GM23338 (cell line): ENCODE data around the gene C1QTNF7. TPM values are rescaled to one million over a fixed set of nuclear protein-coding genes. Genes with fewer than 3 reads are reported as not detected.

Experiments
- ATAC-seq: fragments of 200-7000 bp; cut with Tn5 transposase; 3 replicates; pipeline ENCODE4 v1.9.1; 2020
- DNase-seq: peaks from one replicate; pipeline ENCODE4 v3.0.0-alpha.2; 2015; ENCODE audit warnings: low spot score
- H2AFZ ChIP-seq: fragments of 200-600 bp; sonication (generic); 2 replicates; pipeline ENCODE4 v1.8.0; 2016; ENCODE audit warnings: antibody characterized with exemption, mild to moderate bottlenecking, moderate library complexity
- H3F3A ChIP-seq: fragments of 200-600 bp; sonication (generic); replicated peaks from 2 replicates; pipeline ENCODE4 v1.8.0; 2017; ENCODE audit warnings: antibody characterized with exemption, mixed run types, low read depth
- H3K27ac ChIP-seq: fragments of 200-600 bp; sonication (generic); 2 replicates; pipeline ENCODE4 v1.6.1; 2016; ENCODE audit warnings: low read depth
- H3K27me3 ChIP-seq: fragments of 200-600 bp; sonication (generic); 2 replicates; pipeline ENCODE4 v1.8.0; 2016; ENCODE audit warnings: mild to moderate bottlenecking, mixed run types, moderate library complexity; ENCODE audit not compliant: insufficient read depth
- H3K36me3 ChIP-seq: fragments of 200-600 bp; sonication (generic); 2 replicates; pipeline ENCODE4 v1.8.0; 2016; ENCODE audit warnings: mild to moderate bottlenecking; ENCODE audit not compliant: insufficient read depth
- H3K4me1 ChIP-seq: fragments of 200-600 bp; sonication (generic); 2 replicates; pipeline ENCODE4 v1.8.0; 2016; ENCODE audit warnings: mild to moderate bottlenecking, moderate library complexity; ENCODE audit not compliant: insufficient read depth
- H3K4me2 ChIP-seq: fragments of 200-600 bp; sonication (generic); 2 replicates; pipeline ENCODE4 v1.7.1; 2017; ENCODE audit warnings: mixed run types
- H3K4me3 ChIP-seq: fragments of 200-600 bp; sonication (generic); 2 replicates; pipeline ENCODE4 v1.6.1; 2016; ENCODE audit warnings: mixed run types
- H3K79me2 ChIP-seq: fragments of 200-600 bp; sonication (generic); replicated peaks from 2 replicates; pipeline ENCODE4 v1.8.0; 2017; ENCODE audit warnings: mild to moderate bottlenecking; ENCODE audit not compliant: insufficient read depth
- H3K9me2 ChIP-seq: fragments of 200-600 bp; sonication (generic); 2 replicates; pipeline ENCODE4 v1.8.0; 2017; ENCODE audit not compliant: insufficient read depth
- H4K20me1 ChIP-seq: fragments of 200-600 bp; sonication (generic); replicated peaks from 2 replicates; pipeline ENCODE4 v1.8.0; 2017; ENCODE audit warnings: mild to moderate bottlenecking; ENCODE audit not compliant: insufficient read depth
- H3K27ac Mint-ChIP-seq: 2 replicates; pipeline ENCODE4 v1.8.0; 2020; ENCODE audit warnings: inconsistent platforms, mild to moderate bottlenecking, moderate library complexity, mixed read lengths
- H3K27me3 Mint-ChIP-seq: 3 replicates; pipeline ENCODE4 v1.8.0; 2022; ENCODE audit warnings: low read depth, mild to moderate bottlenecking, moderate library complexity, mixed read lengths, inconsistent platforms; ENCODE audit not compliant: insufficient read depth, poor library complexity
- H3K36me3 Mint-ChIP-seq: 3 replicates; pipeline ENCODE4 v1.8.0; 2021; ENCODE audit warnings: low read depth, mild to moderate bottlenecking, inconsistent platforms, moderate library complexity, mixed read lengths
- H3K4me1 Mint-ChIP-seq: 3 replicates; pipeline ENCODE4 v1.8.0; 2020; ENCODE audit warnings: mild to moderate bottlenecking, inconsistent platforms, mixed read lengths
- H3K4me3 Mint-ChIP-seq: 3 replicates; pipeline ENCODE4 v1.8.0; 2021; ENCODE audit warnings: moderate library complexity, mild to moderate bottlenecking, inconsistent platforms, mixed read lengths
- H3K9me3 Mint-ChIP-seq: 3 replicates; pipeline ENCODE4 v1.8.0; 2020; ENCODE audit warnings: moderate library complexity, mild to moderate bottlenecking, inconsistent platforms, mixed read lengths
- CREB1 ChIP-seq: fragments of 250-450 bp; sonication (Bioruptor Pico); IDR thresholded peaks from 2 replicates; pipeline ENCODE4 v1.5.0; 2020; ENCODE audit warnings: low read depth, mild to moderate bottlenecking, moderate library complexity
- EZH2 ChIP-seq: fragments of 200-600 bp; sonication (generic); IDR thresholded peaks from one replicate; pipeline ENCODE4 v1.8.0; 2017; ENCODE audit warnings: antibody characterized with exemption, mild to moderate bottlenecking, low read depth; ENCODE audit not compliant: unreplicated experiment
- EZH2phosphoT487 ChIP-seq: fragments of 200-600 bp; sonication (generic); IDR thresholded peaks from one replicate; pipeline ENCODE4 v1.8.1; 2018; ENCODE audit warnings: antibody characterized with exemption; ENCODE audit not compliant: unreplicated experiment
- JUNB ChIP-seq: IDR thresholded peaks from one replicate; pipeline ENCODE4 v1.6.1; 2016; ENCODE audit warnings: antibody characterized with exemption; ENCODE audit not compliant: unreplicated experiment
- NANOG ChIP-seq: IDR thresholded peaks from 2 replicates; pipeline ENCODE4 v1.6.1; 2016; ENCODE audit warnings: antibody characterized with exemption, borderline replicate concordance
- POLR2AphosphoS5 ChIP-seq: IDR thresholded peaks from 2 replicates; pipeline ENCODE4 v1.6.1; 2016; ENCODE audit warnings: antibody characterized with exemption, low read depth
- STAT1 ChIP-seq: IDR thresholded peaks from one replicate; pipeline ENCODE4 v1.6.1; 2016; ENCODE audit warnings: antibody characterized with exemption; ENCODE audit not compliant: unreplicated experiment
- ZNF114 ChIP-seq: fragments of 250-450 bp; sonication (Bioruptor Pico); IDR thresholded peaks from 2 replicates; pipeline ENCODE4 v1.5.0; 2020; ENCODE audit warnings: mild to moderate bottlenecking, moderate library complexity
- ZNF331 ChIP-seq: fragments of 250-450 bp; sonication (Bioruptor Pico); IDR thresholded peaks from 2 replicates; pipeline ENCODE4 v1.5.0; 2020; ENCODE audit warnings: low read depth, mild to moderate bottlenecking, moderate library complexity
- polyA plus RNA-seq: library from polyadenylated mRNA; unstranded; fragments of >200 nt; fragmentation: Nextera tagmentation; extraction: Ambion mirVana; gene quantifications from 2 replicates; pipeline ENCODE4 v1.2.1, GENCODE V29; 2016
- total RNA-seq: library from RNA; depleted of rRNA; stranded (reverse); fragments of >200 nt; shearing (Covaris generic); gene quantifications from 2 replicates; pipeline ENCODE4 v1.2.3, GENCODE V29; 2014
- TF ChIP-seq, protein P1 (sequence below): IDR thresholded peaks from one replicate; pipeline ENCODE4 v1.6.1; 2018; ENCODE audit warnings: antibody characterized with exemption; ENCODE audit not compliant: unreplicated experiment
- TF ChIP-seq, protein P2 (sequence below), 2 experiments: fragments of 200-600 bp in 1 of 2; sonication (generic) in 1 of 2; conservative IDR thresholded peaks; 2 replicates each; pipeline versions ENCODE4 v1.5.1 to v1.6.1; 2016 to 2017; ENCODE audit warnings: antibody characterized with exemption in 2 of 2, low read depth in 2 of 2, mild to moderate bottlenecking in 2 of 2, moderate library complexity in 1 of 2
- TF ChIP-seq, protein P3 (sequence below): IDR thresholded peaks from 2 replicates; pipeline ENCODE4 v1.6.1; 2016; ENCODE audit warnings: antibody characterized with exemption

Gene C1QTNF7
- total and polyA plus RNA-seq, 2 experiments from 2014 or later = not detected

DNA sequence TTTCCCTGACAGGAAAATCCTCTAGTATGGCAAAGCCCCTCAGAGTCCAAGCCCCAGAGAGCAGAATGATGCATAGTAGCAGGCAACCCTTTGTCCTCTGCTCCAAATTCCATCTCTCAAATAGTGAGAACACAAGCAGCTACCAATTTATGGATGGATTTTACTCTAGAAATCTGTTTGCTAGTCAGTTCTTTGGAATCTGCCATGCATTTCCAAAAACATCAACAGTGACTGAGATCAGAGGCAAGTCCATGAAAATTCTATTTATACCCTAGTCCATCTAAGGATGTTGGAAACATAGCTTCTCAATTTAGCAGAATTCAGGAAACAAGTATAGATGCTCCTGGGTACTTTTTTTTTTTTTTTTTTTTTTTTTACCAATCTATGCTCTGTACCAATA is 31.9 kb downstream of the C1QTNF7 start (continued):
- TF ChIP-seq, protein P1, sequence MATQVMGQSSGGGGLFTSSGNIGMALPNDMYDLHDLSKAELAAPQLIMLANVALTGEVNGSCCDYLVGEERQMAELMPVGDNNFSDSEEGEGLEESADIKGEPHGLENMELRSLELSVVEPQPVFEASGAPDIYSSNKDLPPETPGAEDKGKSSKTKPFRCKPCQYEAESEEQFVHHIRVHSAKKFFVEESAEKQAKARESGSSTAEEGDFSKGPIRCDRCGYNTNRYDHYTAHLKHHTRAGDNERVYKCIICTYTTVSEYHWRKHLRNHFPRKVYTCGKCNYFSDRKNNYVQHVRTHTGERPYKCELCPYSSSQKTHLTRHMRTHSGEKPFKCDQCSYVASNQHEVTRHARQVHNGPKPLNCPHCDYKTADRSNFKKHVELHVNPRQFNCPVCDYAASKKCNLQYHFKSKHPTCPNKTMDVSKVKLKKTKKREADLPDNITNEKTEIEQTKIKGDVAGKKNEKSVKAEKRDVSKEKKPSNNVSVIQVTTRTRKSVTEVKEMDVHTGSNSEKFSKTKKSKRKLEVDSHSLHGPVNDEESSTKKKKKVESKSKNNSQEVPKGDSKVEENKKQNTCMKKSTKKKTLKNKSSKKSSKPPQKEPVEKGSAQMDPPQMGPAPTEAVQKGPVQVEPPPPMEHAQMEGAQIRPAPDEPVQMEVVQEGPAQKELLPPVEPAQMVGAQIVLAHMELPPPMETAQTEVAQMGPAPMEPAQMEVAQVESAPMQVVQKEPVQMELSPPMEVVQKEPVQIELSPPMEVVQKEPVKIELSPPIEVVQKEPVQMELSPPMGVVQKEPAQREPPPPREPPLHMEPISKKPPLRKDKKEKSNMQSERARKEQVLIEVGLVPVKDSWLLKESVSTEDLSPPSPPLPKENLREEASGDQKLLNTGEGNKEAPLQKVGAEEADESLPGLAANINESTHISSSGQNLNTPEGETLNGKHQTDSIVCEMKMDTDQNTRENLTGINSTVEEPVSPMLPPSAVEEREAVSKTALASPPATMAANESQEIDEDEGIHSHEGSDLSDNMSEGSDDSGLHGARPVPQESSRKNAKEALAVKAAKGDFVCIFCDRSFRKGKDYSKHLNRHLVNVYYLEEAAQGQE = no peak
- no peak for TF ChIP-seq STAT1

DNA sequence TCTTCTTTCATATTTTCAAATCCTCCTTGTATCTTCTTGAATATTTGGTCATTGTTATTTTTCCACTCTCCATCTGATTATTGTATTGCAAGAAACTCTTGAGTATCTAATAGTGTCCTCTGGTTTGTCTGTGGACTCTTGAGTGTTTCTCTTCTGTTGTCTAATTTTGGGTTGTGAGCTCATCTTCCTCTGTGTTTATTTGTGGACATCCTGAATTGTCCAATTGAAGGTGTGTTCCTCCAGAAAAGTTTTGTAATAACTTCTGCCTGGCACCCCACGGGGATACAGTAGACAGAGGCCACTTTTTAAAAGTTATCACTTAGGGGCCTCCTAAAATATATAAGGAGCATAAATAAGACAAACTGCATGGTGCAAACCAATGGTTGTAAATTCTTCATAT is 38.8 kb downstream of the C1QTNF7 start:
- Mint-ChIP-seq H3K36me3 (no peaks in the 10 kb centered on the region), H3K27me3 (no peaks in the 10 kb centered on the region), H3K4me3 (no peak overlapping the region), H3K4me1 (peaks cover 22% of the 10 kb centered on the region), H3K9me3 (no peaks in the 10 kb centered on the region), H3K27ac (no peak overlapping the region)
- H4K20me1 ChIP-seq = no peaks in the 10 kb centered on the region
- no peak overlapping the region for H3K27ac ChIP-seq
- no peak overlapping the region for H3K4me3 ChIP-seq
- no peaks in the 10 kb centered on the region for H3K27me3 ChIP-seq
- H3K4me2 ChIP-seq = no peak overlapping the region
- no peaks in the 10 kb centered on the region for H3K36me3 ChIP-seq
- no peak overlapping the region for H2AFZ ChIP-seq
- DNase-seq = no peak
- no peak for ATAC-seq
- H3K9me2 ChIP-seq = no peaks in the 10 kb centered on the region
- H3K79me2 ChIP-seq = no peaks in the 10 kb centered on the region
- peaks cover 12% of the 10 kb centered on the region for H3K4me1 ChIP-seq
- H3F3A ChIP-seq = no peaks in the 10 kb centered on the region
- TF ChIP-seq ZNF114 (CRISPR knock-in tag) (no peak), POLR2AphosphoS5 (no peak), STAT1 (no peak), CREB1 (CRISPR knock-in tag) (no peak), EZH2 (no peak), EZH2phosphoT487 (no peak), JUNB (no peak), ZNF331 (CRISPR knock-in tag) (no peak), NANOG (no peak)
- TF ChIP-seq, protein P1 = no peak
- TF ChIP-seq, protein P2, sequence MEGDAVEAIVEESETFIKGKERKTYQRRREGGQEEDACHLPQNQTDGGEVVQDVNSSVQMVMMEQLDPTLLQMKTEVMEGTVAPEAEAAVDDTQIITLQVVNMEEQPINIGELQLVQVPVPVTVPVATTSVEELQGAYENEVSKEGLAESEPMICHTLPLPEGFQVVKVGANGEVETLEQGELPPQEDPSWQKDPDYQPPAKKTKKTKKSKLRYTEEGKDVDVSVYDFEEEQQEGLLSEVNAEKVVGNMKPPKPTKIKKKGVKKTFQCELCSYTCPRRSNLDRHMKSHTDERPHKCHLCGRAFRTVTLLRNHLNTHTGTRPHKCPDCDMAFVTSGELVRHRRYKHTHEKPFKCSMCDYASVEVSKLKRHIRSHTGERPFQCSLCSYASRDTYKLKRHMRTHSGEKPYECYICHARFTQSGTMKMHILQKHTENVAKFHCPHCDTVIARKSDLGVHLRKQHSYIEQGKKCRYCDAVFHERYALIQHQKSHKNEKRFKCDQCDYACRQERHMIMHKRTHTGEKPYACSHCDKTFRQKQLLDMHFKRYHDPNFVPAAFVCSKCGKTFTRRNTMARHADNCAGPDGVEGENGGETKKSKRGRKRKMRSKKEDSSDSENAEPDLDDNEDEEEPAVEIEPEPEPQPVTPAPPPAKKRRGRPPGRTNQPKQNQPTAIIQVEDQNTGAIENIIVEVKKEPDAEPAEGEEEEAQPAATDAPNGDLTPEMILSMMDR (conservative IDR thresholded peaks at IDR 0.05; ENCODE audit: low read depth in 2 of 2) = no peak
- TF ChIP-seq, protein P3, sequence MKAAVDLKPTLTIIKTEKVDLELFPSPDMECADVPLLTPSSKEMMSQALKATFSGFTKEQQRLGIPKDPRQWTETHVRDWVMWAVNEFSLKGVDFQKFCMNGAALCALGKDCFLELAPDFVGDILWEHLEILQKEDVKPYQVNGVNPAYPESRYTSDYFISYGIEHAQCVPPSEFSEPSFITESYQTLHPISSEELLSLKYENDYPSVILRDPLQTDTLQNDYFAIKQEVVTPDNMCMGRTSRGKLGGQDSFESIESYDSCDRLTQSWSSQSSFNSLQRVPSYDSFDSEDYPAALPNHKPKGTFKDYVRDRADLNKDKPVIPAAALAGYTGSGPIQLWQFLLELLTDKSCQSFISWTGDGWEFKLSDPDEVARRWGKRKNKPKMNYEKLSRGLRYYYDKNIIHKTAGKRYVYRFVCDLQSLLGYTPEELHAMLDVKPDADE = no peak
